HL-60/S4 (cell line): ENCODE results near the gene TCF12.
"Not testable (repeated sequence)": the region's sequence is repeated elsewhere in the genome, so short reads cannot be mapped to it uniquely, and the experiment has no call there.

ENCODE experiments used
- in situ Hi-C: fragments of 300-500 bp; cut with MboI; formaldehyde crosslinking; loops from 2 replicates; pipeline ENCODE4 v1.14.3; 2022; ENCODE audit warnings: low sequenced_read_pairs

Gene TCF12

GRCh38 chr15:57012556-57012955 lies 94.1 kb downstream of the TCF12 start:
- in situ Hi-C loops = no loop called here

GRCh38 chr15:57014896-57015295 lies 96.5 kb downstream of the TCF12 start:
- in situ Hi-C loops = not testable (repeated sequence)

GRCh38 chr15:57015360-57015759 lies 96.9 kb downstream of the TCF12 start:
- in situ Hi-C loops = no loop called here

GRCh38 chr15:57015897-57016296 lies 97.5 kb downstream of the TCF12 start:
- in situ Hi-C loops = no loop called here

GRCh38 chr15:57017024-57017423 lies 98.6 kb downstream of the TCF12 start:
- in situ Hi-C loops = no loop called here

- in situ Hi-C loops = no loop called here
Observed at GRCh38 chr15:57018151-57018550, 99.7 kb downstream of the TCF12 start.

- in situ Hi-C loops = no loop called here
Observed at GRCh38 chr15:57019496-57020160, 101.2 kb downstream of the TCF12 start.

- in situ Hi-C loops = no loop called here
Observed at GRCh38 chr15:57025264-57025926, 107.0 kb downstream of the TCF12 start.

- in situ Hi-C loops = no loop called here
Observed at GRCh38 chr15:57026016-57026592, 107.7 kb downstream of the TCF12 start.

- in situ Hi-C loops = no loop called here
Observed at GRCh38 chr15:57027596-57027995, 109.2 kb downstream of the TCF12 start.

GRCh38 chr15:57028176-57028575 lies 109.7 kb downstream of the TCF12 start:
- in situ Hi-C loops = no loop called here

GRCh38 chr15:57030011-57030410 lies 111.6 kb downstream of the TCF12 start:
- in situ Hi-C loops = no loop called here

- in situ Hi-C loops = no loop called here
Observed at GRCh38 chr15:57031082-57031481, 112.6 kb downstream of the TCF12 start.

- in situ Hi-C loops = no loop called here
Observed at GRCh38 chr15:57031605-57032004, 113.2 kb downstream of the TCF12 start.

GRCh38 chr15:57032338-57032737 lies 113.9 kb downstream of the TCF12 start:
- in situ Hi-C loops = no loop called here

GRCh38 chr15:57033715-57034439 lies 115.4 kb downstream of the TCF12 start:
- in situ Hi-C loops = no loop called here

GRCh38 chr15:57034613-57035012 lies 116.2 kb downstream of the TCF12 start:
- in situ Hi-C loops = no loop called here

- in situ Hi-C loops = no loop called here
Observed at GRCh38 chr15:57035664-57036063, 117.2 kb downstream of the TCF12 start.

GRCh38 chr15:57036352-57036751 lies 117.9 kb downstream of the TCF12 start:
- in situ Hi-C loops = no loop called here

- in situ Hi-C loops = no loop called here
Observed at GRCh38 chr15:57037548-57037947, 119.1 kb downstream of the TCF12 start.

- in situ Hi-C loops = no loop called here
Observed at GRCh38 chr15:57038040-57038439, 119.6 kb downstream of the TCF12 start.

- in situ Hi-C loops = no loop called here
Observed at GRCh38 chr15:57038496-57038895, 120.1 kb downstream of the TCF12 start.
